ENCODE measurements around the gene CYBC1. TPM values are rescaled to one million over a fixed set of nuclear protein-coding genes. Genes with fewer than 3 reads are reported as not detected.

Gene CYBC1
- total RNA-seq, 1 experiment from 2014 or later, result 174 TPM

GRCh38 chr17:82441691-82442487 lies 8.7 kb downstream of the CYBC1 start:
- no TSS peak for BruUV-seq (replicated peaks)
- CTCF ChIA-PET, result no interaction called here
- intact Hi-C loops (cut with micrococcal nuclease; ENCODE audit: unreplicated experiment), result no loop called here
- DNase-seq (ENCODE audit: low read depth, low spot score), result no peak
- in situ Hi-C loops (cut with HindIII; ENCODE audit: low pct_unique_long_range_greater_than_20kb, low sequenced_read_pairs), result no loop called here
- ATAC-seq, result peak; percentile 40
- POLR2A ChIA-PET, result no interaction called here
- Histone ChIP-seq H3K27ac (ENCODE audit: low read length) (no peak overlapping the region), H3K9me3 (ENCODE audit: control insufficient read depth, insufficient read depth, low read depth, low read length) (no peaks in the 10 kb centered on the region), H3K27me3 (ENCODE audit: control insufficient read depth, insufficient read depth, low read length) (no peaks in the 10 kb centered on the region), H3K36me3 (ENCODE audit: control insufficient read depth, insufficient read depth, low read length) (no peaks in the 10 kb centered on the region), H3K4me1 (ENCODE audit: control insufficient read depth, insufficient read depth, low read length) (peaks cover 11% of the 10 kb centered on the region; the same call in 1 of the 2 replicates), H3K4me3 (ENCODE audit: low read depth in 2 of 2, low read length in 2 of 2) (no peak overlapping the region)
- TF ChIP-seq POLR2AphosphoS5 (IDR thresholded peaks at IDR 0.05; ENCODE audit: low read depth, low read length), result 0 out of 2 replicates have a peak, but pooled peaks have one; percentile 10
- TF ChIP-seq SIN3A (IDR thresholded peaks at IDR 0.05; ENCODE audit: borderline replicate concordance, insufficient read depth, low read depth, low read length), result 0 out of 2 replicates have a peak, but pooled peaks have one; percentile 2
- no peak for TF ChIP-seq CTCF (IDR thresholded peaks at IDR 0.05)

GRCh38 chr17:82440991-82441627 lies 9.4 kb downstream of the CYBC1 start:
- Histone ChIP-seq H3K4me1 (ENCODE audit: control insufficient read depth, insufficient read depth, low read length) (peaks cover 11% of the 10 kb centered on the region; the same call in 1 of the 2 replicates), H3K27ac (ENCODE audit: low read length) (no peak overlapping the region), H3K4me3 (ENCODE audit: low read depth in 2 of 2, low read length in 2 of 2) (no peak overlapping the region), H3K36me3 (ENCODE audit: control insufficient read depth, insufficient read depth, low read length) (no peaks in the 10 kb centered on the region), H3K9me3 (ENCODE audit: control insufficient read depth, insufficient read depth, low read depth, low read length) (no peaks in the 10 kb centered on the region), H3K27me3 (ENCODE audit: control insufficient read depth, insufficient read depth, low read length) (no peaks in the 10 kb centered on the region)
- in situ Hi-C loops (cut with HindIII; ENCODE audit: low pct_unique_long_range_greater_than_20kb, low sequenced_read_pairs), result no loop called here
- CTCF ChIA-PET, result no interaction called here
- TF ChIP-seq POLR2AphosphoS5 (IDR thresholded peaks at IDR 0.05; ENCODE audit: low read depth, low read length) (no peak), SIN3A (IDR thresholded peaks at IDR 0.05; ENCODE audit: borderline replicate concordance, insufficient read depth, low read depth, low read length) (0 out of 2 replicates have a peak, but pooled peaks have one; percentile 22)
- ATAC-seq (peak; percentile 21; the same call in 1 of the 2 replicates), DNase-seq (ENCODE audit: low read depth, low spot score) (no peak)
- BruUV-seq (replicated peaks), result no TSS peak
- intact Hi-C loops (cut with micrococcal nuclease; ENCODE audit: unreplicated experiment), result no loop called here
- POLR2A ChIA-PET, result no interaction called here

GRCh38 chr17:82440469-82440981 lies 10.0 kb downstream of the CYBC1 start:
- in situ Hi-C loops (cut with HindIII; ENCODE audit: low pct_unique_long_range_greater_than_20kb, low sequenced_read_pairs), result no loop called here
- peaks cover 7% of the 10 kb centered on the region; the same call in 1 of the 2 replicates for H3K4me1 ChIP-seq (ENCODE audit: control insufficient read depth, insufficient read depth, low read length)
- intact Hi-C loops (cut with micrococcal nuclease; ENCODE audit: unreplicated experiment), result no loop called here
- ChIA-PET CTCF (no interaction called here), POLR2A (no interaction called here)
- H3K27me3 ChIP-seq (ENCODE audit: control insufficient read depth, insufficient read depth, low read length), result no peaks in the 10 kb centered on the region
- no peaks in the 10 kb centered on the region for H3K36me3 ChIP-seq (ENCODE audit: control insufficient read depth, insufficient read depth, low read length)
- H3K9me3 ChIP-seq (ENCODE audit: control insufficient read depth, insufficient read depth, low read depth, low read length), result no peaks in the 10 kb centered on the region
- BruUV-seq (replicated peaks), result no TSS peak
- no peak overlapping the region for H3K27ac ChIP-seq (ENCODE audit: low read length)
- ATAC-seq, result no peak
- no peak overlapping the region for H3K4me3 ChIP-seq (ENCODE audit: low read depth in 2 of 2, low read length in 2 of 2)
- no peak for DNase-seq (ENCODE audit: low read depth, low spot score)
- TF ChIP-seq POLR2AphosphoS5 (IDR thresholded peaks at IDR 0.05; ENCODE audit: low read depth, low read length) (no peak; the same call in none of the 2 replicates), TCF7L2 (IDR thresholded peaks at IDR 0.05; ENCODE audit: low read depth, low read length) (no peak), CTCF (IDR thresholded peaks at IDR 0.05) (no peak), SIN3A (IDR thresholded peaks at IDR 0.05; ENCODE audit: borderline replicate concordance, insufficient read depth, low read depth, low read length) (no peak)
- TF ChIP-seq, protein P1, sequence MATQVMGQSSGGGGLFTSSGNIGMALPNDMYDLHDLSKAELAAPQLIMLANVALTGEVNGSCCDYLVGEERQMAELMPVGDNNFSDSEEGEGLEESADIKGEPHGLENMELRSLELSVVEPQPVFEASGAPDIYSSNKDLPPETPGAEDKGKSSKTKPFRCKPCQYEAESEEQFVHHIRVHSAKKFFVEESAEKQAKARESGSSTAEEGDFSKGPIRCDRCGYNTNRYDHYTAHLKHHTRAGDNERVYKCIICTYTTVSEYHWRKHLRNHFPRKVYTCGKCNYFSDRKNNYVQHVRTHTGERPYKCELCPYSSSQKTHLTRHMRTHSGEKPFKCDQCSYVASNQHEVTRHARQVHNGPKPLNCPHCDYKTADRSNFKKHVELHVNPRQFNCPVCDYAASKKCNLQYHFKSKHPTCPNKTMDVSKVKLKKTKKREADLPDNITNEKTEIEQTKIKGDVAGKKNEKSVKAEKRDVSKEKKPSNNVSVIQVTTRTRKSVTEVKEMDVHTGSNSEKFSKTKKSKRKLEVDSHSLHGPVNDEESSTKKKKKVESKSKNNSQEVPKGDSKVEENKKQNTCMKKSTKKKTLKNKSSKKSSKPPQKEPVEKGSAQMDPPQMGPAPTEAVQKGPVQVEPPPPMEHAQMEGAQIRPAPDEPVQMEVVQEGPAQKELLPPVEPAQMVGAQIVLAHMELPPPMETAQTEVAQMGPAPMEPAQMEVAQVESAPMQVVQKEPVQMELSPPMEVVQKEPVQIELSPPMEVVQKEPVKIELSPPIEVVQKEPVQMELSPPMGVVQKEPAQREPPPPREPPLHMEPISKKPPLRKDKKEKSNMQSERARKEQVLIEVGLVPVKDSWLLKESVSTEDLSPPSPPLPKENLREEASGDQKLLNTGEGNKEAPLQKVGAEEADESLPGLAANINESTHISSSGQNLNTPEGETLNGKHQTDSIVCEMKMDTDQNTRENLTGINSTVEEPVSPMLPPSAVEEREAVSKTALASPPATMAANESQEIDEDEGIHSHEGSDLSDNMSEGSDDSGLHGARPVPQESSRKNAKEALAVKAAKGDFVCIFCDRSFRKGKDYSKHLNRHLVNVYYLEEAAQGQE (IDR thresholded peaks at IDR 0.05; ENCODE audit: insufficient read depth in 1 of 2, low read depth in 2 of 2, low read length in 1 of 2), result no peak

All from Panc1 (cell line).